GM12892 (cell line): Measurements from ENCODE around the gene ELP5.

ENCODE experiments used
- DNase-seq: peaks from one replicate; pipeline ENCODE4 v3.0.0; 2011; ENCODE audit not compliant: insufficient read length
- FAIRE-seq: peaks from 2 replicates; lab custom pipeline; 2011; peaks lifted over from hg19 to GRCh38; lab: Jason Lieb, UNC
- POLR2A ChIP-seq: IDR thresholded peaks from 2 replicates; pipeline ENCODE4 v1.6.1; 2011; ENCODE audit warnings: low read depth, low read length, control low read depth
- POLR2AphosphoS5 ChIP-seq: IDR thresholded peaks from 2 replicates; pipeline ENCODE4 v1.6.1; 2011; ENCODE audit warnings: low read depth, low read length, control low read depth
- TAF1 ChIP-seq: IDR thresholded peaks from 2 replicates; pipeline ENCODE4 v1.6.1; 2011; ENCODE audit warnings: low read depth, mild to moderate bottlenecking, control low read depth, low read length, borderline replicate concordance

The ELP5 gene

GRCh38 chr17:7250695-7251627 lies 1.1 kb upstream of the ELP5 start:
- FAIRE-seq (peak; percentile 75), DNase-seq (no peak)
- peak; percentile 10; the same call in 1 of the 2 replicates for TF ChIP-seq POLR2A
- TF ChIP-seq POLR2AphosphoS5 = no peak; the same call in 1 of the 2 replicates
- no peak for TF ChIP-seq TAF1

- peak; percentile 100 for FAIRE-seq
Measured at GRCh38 chr17:7251661-7252175, 297 bp upstream of the ELP5 start, which contains the start of gene CTDNEP1. CTDNEP1 (minus strand) TSS chr17:7251734; CDS start chr17:7251296, 438 bp downstream.

GRCh38 chr17:7253082-7253481 lies 1.1 kb downstream of the ELP5 start:
- FAIRE-seq = no peak
- no peak for DNase-seq
- no peak for TF ChIP-seq POLR2AphosphoS5
- TF ChIP-seq POLR2A = no peak
- TF ChIP-seq TAF1 = no peak

More at GRCh38 chr17:7251661-7252175, 297 bp upstream of the ELP5 start, which contains the start of gene CTDNEP1:
- TF ChIP-seq POLR2AphosphoS5 (no peak), POLR2A (peak; percentile 69), TAF1 (peak; percentile 86)
- peak; percentile 94 for DNase-seq

- FAIRE-seq (no peak), DNase-seq (no peak)
- no peak for TF ChIP-seq POLR2AphosphoS5
- TF ChIP-seq POLR2A = no peak
- TF ChIP-seq TAF1 = no peak
Measured at GRCh38 chr17:7254511-7254910, 2.5 kb downstream of the ELP5 start.

- DNase-seq (no peak), FAIRE-seq (no peak)
- TF ChIP-seq POLR2AphosphoS5 (no peak), TAF1 (no peak), POLR2A (no peak)
Measured at GRCh38 chr17:7256766-7257456, 4.9 kb downstream of the ELP5 start.

GRCh38 chr17:7258731-7259554 lies 6.9 kb downstream of the ELP5 start:
- DNase-seq = no peak
- no peak for FAIRE-seq
- no peak for TF ChIP-seq TAF1
- TF ChIP-seq POLR2AphosphoS5 = 0 out of 2 replicates have a peak, but pooled peaks have one; percentile 24
- TF ChIP-seq POLR2A = no peak

- FAIRE-seq = no peak
- no peak for DNase-seq
- TF ChIP-seq POLR2A (no peak), POLR2AphosphoS5 (no peak), TAF1 (no peak)
Measured at GRCh38 chr17:7259555-7259889, 7.5 kb downstream of the ELP5 start.

GRCh38 chr17:7260151-7260550 lies 8.1 kb downstream of the ELP5 start:
- FAIRE-seq (no peak), DNase-seq (no peak)
- TF ChIP-seq TAF1 (no peak), POLR2AphosphoS5 (no peak), POLR2A (no peak)

GRCh38 chr17:7260651-7261378 lies 8.8 kb downstream of the ELP5 start:
- no peak for TF ChIP-seq TAF1
- no peak for TF ChIP-seq POLR2AphosphoS5
- 0 out of 2 replicates have a peak, but pooled peaks have one; percentile 34 for TF ChIP-seq POLR2A
- no peak for FAIRE-seq
- DNase-seq = no peak

- DNase-seq = no peak
- TF ChIP-seq POLR2A = no peak
- TF ChIP-seq POLR2AphosphoS5 = no peak
- no peak for TF ChIP-seq TAF1
- FAIRE-seq = no peak
Measured at GRCh38 chr17:7261379-7262191, 9.6 kb downstream of the ELP5 start.
